HG03060 (cell line): ENCODE measurements around the gene ANTXR2.
"Not testable (repeated sequence)": the region's sequence is repeated elsewhere in the genome, so short reads cannot be mapped to it uniquely, and the experiment has no call there.

Experiments used
- ATAC-seq: cut with Tn5 transposase; IDR thresholded peaks from one replicate; pipeline ENCODE4 v1.9.1; 2021; ENCODE audit warnings: low read depth, moderate number of reproducible peaks; ENCODE audit not compliant: unreplicated experiment

Gene ANTXR2

GRCh38 chr4:79934660-79935059 is 138.4 kb downstream of the ANTXR2 start:
- ATAC-seq, result no peak

GRCh38 chr4:79927931-79928330 is 145.1 kb downstream of the ANTXR2 start:
- no peak for ATAC-seq

DNA sequence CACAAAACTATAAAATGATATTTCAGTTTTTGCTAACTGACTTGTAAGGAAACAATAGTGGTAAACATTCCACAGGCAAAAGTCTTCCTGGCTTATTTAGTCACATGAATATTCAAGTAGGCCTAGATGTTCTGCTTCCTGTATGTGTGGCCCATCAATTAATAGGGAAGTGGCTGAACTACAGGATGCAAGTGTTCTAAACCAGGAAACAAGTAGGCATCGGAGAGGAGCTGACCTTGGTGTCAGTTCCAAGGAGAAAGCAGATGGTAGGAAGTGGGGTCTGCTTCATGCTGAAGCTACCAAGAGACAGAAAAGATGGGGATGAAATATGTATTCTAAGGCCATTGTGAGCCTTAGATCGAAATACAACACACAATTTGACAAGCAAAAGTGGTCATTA is 149.7 kb downstream of the ANTXR2 start:
- no peak for ATAC-seq

GRCh38 chr4:79922011-79922410 is 151.0 kb downstream of the ANTXR2 start:
- ATAC-seq, result no peak

GRCh38 chr4:79920163-79920853 is 152.7 kb downstream of the ANTXR2 start:
- ATAC-seq, result no peak

DNA sequence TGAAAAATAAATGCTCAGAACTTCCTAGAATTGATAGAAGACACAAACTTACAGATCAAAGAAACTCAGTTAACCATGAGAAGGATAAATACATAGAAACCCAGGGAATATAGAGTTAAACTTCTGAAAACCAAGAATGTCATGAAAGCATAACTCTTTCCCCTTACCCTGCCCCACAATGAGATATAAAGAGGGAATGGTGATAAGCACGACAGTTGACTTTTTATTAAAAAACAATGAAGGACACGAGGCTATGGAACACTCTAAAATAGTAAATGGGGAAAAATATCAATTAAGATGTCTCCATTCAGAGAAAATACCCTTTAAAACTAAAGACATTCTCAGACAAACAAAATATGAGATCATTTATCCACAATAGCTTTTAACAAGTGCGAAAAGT is 154.7 kb downstream of the ANTXR2 start:
- no peak for ATAC-seq

- ATAC-seq, result no peak
Measured at GRCh38 chr4:79917246-79917645, 155.8 kb downstream of the ANTXR2 start.

GRCh38 chr4:79915246-79915645 is 157.8 kb downstream of the ANTXR2 start:
- ATAC-seq, result no peak

DNA sequence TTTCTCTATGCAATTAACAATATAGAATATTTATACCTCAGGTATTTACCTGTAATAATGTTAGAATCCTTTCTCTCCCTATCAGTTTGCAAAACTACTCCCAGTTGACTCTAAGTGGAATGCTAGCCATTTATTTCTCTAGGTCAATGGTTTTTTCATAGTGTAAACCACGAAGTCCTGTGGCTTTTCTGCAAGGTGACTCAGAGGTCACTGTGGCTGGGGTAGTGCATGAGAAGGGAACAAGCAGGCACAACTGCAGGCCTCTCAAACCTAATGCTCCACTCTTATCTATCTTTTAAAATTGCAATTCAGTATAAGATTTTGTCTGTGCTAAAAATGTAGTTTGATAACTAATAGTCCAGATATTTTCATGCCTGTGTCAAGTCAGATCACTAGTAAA is 159.4 kb downstream of the ANTXR2 start:
- no peak for ATAC-seq

- ATAC-seq, result no peak
Measured at GRCh38 chr4:79907001-79907400, 166.0 kb downstream of the ANTXR2 start.

- no peak for ATAC-seq
Measured at GRCh38 chr4:79906303-79906702, 166.7 kb downstream of the ANTXR2 start.

DNA sequence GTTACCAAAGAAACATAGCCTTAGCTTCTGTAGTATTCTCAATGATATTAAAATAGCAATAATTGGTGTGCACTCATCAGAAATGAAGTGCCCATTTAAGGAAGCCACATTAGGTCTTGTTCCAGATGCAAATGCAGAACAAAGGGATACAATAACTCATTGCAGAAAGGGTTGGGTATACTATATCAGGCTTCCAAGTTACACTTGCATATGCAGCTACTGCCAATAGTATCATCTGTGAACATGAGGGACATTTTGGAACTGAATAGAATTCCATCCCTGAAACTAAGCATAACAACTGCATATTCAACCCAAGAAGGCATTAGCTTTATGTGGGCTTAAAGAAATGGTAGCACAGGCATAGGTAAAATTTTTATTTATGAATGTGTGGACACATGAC is 167.8 kb downstream of the ANTXR2 start:
- ATAC-seq, result no peak

DNA sequence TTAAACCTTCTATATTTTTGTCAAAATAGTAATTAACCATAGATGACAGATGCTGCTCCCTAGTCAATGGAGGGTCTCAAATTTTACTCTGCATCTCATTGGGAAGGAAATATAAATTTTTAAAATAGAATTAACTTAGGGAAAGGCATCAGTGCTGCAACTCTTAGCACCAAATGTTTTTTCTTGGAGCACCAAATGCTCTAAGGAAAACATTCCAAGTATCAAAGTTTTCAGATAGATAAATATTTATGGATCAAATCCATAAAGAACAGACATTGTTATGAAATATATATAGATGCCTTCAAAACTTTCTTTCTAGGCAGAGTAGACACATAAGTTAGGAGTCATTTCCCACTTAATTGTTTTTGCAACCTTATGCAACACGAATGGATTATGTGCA is 168.7 kb downstream of the ANTXR2 start:
- no peak for ATAC-seq

- no peak for ATAC-seq
Measured at GRCh38 chr4:79900182-79900581, 172.8 kb downstream of the ANTXR2 start.

- no peak for ATAC-seq
Measured at GRCh38 chr4:79899481-79899880, 173.5 kb downstream of the ANTXR2 start.

GRCh38 chr4:79898055-79898454 is 175.0 kb downstream of the ANTXR2 start:
- ATAC-seq, result no peak

DNA sequence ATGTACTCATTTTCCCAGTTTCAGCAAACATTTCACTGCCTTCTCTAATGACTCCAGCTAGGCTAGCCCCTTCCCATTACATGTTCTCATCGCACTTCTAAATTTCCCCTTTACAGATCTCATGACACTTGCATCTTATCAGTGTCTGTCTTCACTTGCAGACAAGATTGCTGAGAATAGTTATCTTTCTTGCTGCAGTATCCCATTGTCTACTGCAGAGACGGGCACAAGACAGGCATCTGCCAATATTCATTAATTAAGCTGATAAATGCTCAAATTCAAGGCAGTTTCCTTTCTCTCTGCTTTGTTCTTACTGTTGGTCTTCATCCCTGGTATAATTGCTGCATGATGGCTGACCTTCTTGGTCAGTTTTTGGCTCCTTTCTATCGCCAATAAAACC is 175.9 kb downstream of the ANTXR2 start:
- ATAC-seq, result no peak

GRCh38 chr4:79893456-79893855 is 179.6 kb downstream of the ANTXR2 start:
- ATAC-seq, result no peak

DNA sequence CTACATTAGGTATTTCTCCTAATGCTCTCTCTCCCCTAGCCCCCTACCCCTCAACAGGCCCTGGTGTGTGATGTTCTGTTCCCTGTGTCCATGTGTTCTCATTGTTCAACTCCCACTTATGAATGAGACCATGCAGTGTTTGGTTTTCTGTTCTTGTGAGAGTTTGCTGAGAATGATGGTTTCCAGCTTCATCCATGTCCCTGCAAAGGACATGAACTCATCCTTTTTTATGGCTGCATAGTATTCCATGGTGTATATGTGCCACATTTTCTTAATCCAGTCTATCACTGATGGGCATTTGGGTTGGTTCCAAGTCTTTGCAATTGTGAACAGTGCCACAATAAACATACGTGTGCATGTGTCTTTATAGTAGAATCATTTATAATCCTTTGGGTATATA is 184.0 kb downstream of the ANTXR2 start:
- not testable (repeated sequence) for ATAC-seq

GRCh38 chr4:79886557-79886956 is 186.5 kb downstream of the ANTXR2 start:
- no peak for ATAC-seq

DNA sequence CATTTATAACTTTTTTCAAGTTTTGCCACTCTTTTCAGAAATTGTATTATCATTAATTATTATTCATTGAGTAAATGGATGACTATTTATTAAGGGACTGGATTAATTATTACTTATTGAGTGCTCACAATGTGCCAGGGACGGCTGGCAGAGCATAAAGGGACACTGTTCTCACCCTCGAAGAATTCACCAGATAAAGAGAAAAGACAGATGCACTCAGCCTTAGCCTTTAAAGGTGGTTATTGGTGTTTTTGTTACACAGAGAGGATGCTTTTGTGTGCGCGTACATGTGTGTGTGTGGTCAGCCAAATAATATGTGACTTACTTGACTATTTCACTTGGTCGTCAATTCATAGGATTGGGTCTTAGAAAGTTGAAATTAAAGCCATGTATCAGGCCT is 187.0 kb downstream of the ANTXR2 start:
- ATAC-seq, result no peak

DNA sequence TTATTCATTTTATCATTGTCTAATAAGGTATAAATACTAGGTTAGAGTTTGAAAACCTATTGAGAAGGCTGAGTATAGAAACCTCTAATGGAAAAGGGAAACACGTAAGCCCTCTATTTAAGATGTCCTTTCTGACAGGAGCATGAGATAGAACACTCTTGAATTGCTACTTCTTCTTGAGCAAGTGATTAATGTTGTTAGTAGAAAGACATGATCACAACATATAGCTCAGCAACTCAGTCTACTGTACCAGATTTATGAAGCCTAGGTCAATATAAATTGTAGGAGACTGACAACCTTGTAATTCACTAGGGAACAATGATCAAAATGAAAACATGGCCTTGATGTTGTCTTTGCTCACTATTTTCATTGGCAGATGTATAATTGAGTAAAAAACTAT is 189.7 kb downstream of the ANTXR2 start:
- no peak for ATAC-seq

- ATAC-seq, result no peak
Measured at GRCh38 chr4:79882806-79883205, 190.2 kb downstream of the ANTXR2 start.
